ENCODE measurements around the gene DYSF. TPM values are rescaled to one million over a fixed set of nuclear protein-coding genes. Genes with fewer than 3 reads are reported as not detected.

DYSF gene
- total RNA-seq, 4 donors from 2014 or later = 2.4 to 10.6 (median 4.3) TPM

DNA sequence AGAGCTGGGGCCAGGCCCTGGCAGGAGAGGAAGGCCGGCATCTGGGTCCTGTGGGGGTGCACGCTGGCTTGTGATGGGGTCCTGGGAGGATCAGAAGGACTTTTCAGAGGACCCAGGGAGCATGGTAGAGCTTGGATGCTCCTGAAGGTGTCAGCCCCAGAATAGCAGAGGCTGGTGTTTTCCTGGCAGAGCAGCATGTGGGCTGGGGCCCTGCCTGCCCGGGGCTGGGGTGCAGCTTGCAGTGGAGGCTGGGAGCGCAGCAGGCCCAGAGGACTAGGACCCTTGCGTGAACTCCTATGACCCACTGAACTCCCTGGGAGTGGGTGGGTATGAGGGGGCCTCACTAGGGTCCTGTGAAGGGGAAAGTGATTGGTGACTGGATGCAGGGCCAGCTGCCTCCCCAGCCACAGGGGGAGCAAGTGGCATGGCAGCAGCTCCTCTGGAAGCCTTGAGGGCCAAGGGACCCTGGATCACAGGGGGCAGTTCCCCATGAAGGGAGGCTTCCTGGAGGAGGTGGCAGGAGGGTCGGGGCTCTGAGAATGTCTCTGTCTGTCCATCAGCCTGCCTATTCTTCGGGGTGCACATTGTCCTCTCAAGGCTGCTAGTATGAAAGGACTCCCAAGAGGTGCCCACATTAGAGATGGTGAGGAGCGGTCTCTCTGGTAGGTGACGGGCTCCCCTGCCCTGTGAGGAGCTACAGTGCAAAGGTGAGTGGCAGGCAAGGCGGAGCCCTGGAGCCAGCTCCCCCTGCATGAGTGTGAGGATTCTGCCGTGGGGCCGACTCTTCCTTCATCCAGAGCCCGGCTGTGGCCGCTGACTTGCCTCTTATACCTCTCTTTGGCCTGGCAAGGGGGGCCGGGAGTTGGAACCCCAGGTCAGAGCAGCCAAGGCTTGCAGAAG lies 249.0 kb downstream of the DYSF start:
- Histone ChIP-seq H3K27me3 (no peaks in the 10 kb centered on the region), H3K4me3 (no peak overlapping the region), H3K4me1 (peaks cover 0 to 15% (median 0%) of the 10 kb centered on the region in 3 donors), H3K36me3 (no peaks in the 10 kb centered on the region), H3K9me3 (no peaks in the 10 kb centered on the region), H3K27ac (no peak overlapping the region)
- no peak for DNase-seq
- intact Hi-C loops (cut with DNase I) = no loop called here
- 84 to 93% methylated on average over 3 to 5 of the region's 15 CpGs for WGBS, 2 donors
- no peak for TF ChIP-seq CTCF (IDR thresholded peaks at IDR 0.05)
- TF ChIP-seq POLR2A (IDR thresholded peaks at IDR 0.05) = no peak

GRCh38 chr2:71702971-71703898 lies 249.9 kb downstream of the DYSF start:
- TF ChIP-seq POLR2A (IDR thresholded peaks at IDR 0.05) (no peak), CTCF (IDR thresholded peaks at IDR 0.05) (no peak)
- Histone ChIP-seq H3K36me3 (no peaks in the 10 kb centered on the region), H3K27ac (no peak overlapping the region), H3K4me1 (peaks cover 0 to 15% (median 0%) of the 10 kb centered on the region in 3 donors), H3K9me3 (no peaks in the 10 kb centered on the region), H3K27me3 (no peaks in the 10 kb centered on the region), H3K4me3 (no peak overlapping the region)
- DNase-seq = no peak
- 61 to 74% methylated on average over 5 to 9 of the region's 13 CpGs for WGBS, 2 donors
- intact Hi-C loops (cut with DNase I) = no loop called here

DNA sequence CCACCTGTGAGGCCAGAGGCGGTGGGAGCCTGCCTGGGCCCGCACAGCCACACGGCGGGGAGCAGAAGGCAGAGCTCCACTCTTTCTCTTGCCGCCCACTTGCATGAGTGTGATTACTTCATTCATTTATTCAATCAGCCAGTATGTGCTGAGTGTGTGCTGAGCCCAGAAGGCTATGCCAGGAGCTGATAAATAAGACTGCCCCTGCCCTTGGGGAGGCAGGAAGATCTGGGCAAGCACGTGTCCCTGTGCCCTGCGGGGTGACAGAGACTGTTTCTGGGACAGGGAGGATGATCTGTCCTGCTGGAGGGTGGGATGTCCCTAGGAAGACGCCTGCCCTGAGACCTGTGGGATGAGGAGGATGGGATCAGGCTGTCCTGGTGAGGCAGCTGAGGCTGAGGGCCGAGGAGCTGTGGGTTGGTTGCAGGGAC lies 250.8 kb downstream of the DYSF start:
- peaks cover 0 to 15% (median 0%) of the 10 kb centered on the region in 3 donors for H3K4me1 ChIP-seq
- no peak overlapping the region for H3K27ac ChIP-seq
- 35 to 44% methylated on average over 3 to 4 of the region's 9 CpGs for WGBS, 2 donors
- H3K36me3 ChIP-seq = no peaks in the 10 kb centered on the region
- TF ChIP-seq POLR2A (IDR thresholded peaks at IDR 0.05) (no peak), CTCF (IDR thresholded peaks at IDR 0.05) (no peak)
- H3K27me3 ChIP-seq = no peaks in the 10 kb centered on the region
- DNase-seq = no peak
- intact Hi-C loops (cut with DNase I) = no loop called here
- H3K4me3 ChIP-seq = no peak overlapping the region
- no peaks in the 10 kb centered on the region for H3K9me3 ChIP-seq

GRCh38 chr2:71704688-71705087 lies 251.3 kb downstream of the DYSF start:
- no peak overlapping the region for H3K27ac ChIP-seq
- intact Hi-C loops (cut with DNase I) = no loop called here
- 30 to 40% methylated on average over 1 to 5 of the region's 5 CpGs for WGBS, 2 donors
- DNase-seq = no peak
- no peaks in the 10 kb centered on the region for H3K27me3 ChIP-seq
- no peaks in the 10 kb centered on the region for H3K9me3 ChIP-seq
- no peak overlapping the region for H3K4me3 ChIP-seq
- peaks cover 0 to 15% (median 0%) of the 10 kb centered on the region in 3 donors for H3K4me1 ChIP-seq
- no peaks in the 10 kb centered on the region for H3K36me3 ChIP-seq
- TF ChIP-seq CTCF (IDR thresholded peaks at IDR 0.05) = no peak
- TF ChIP-seq POLR2A (IDR thresholded peaks at IDR 0.05) = no peak

All from esophagus squamous epithelium (tissue), 5 donors.